ENCODE data around the gene RABGAP1.

GRCh38 chr9:123026425-123026824 lies 85.6 kb downstream of the RABGAP1 start:
- TF ChIP-seq CTCF (IDR thresholded peaks at IDR 0.05), result no peak
- no peak for TF ChIP-seq POLR2A (IDR thresholded peaks at IDR 0.05)

Data from testis (tissue), 2 donors.